ENCODE data around the gene USP31. TPM values are rescaled to one million over a fixed set of nuclear protein-coding genes. Genes with fewer than 3 reads are reported as not detected.

Gene USP31
- total RNA-seq, 1 donor from 2014 or later = 13.4 TPM

DNA sequence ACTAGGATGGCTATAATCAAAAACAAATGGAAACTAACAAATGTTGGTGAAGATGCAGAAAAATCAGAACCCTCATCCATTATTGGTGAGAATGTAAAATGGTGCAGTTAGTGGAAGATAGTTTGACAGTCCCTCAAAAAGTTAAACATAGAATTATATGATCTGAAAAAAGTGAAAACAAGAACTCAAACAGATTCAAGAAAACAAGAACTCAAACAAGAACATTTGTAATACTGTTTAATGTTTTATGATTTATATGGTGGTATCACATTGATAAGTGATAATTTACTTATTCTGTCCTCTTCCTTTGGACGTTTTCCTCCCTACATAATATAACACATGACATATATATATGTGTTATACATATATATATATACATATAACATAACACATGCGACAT, 12.0 kb downstream of the USP31 start:
- Histone ChIP-seq H3K4me3 (ENCODE audit: low read depth, low read length) (no peak overlapping the region), H3K36me3 (ENCODE audit: control insufficient read depth, insufficient read depth, low read length) (no peaks in the 10 kb centered on the region), H3K27me3 (ENCODE audit: control insufficient read depth, insufficient read depth, low read length) (no peaks in the 10 kb centered on the region)
- TF ChIP-seq CTCF (IDR thresholded peaks at IDR 0.05; ENCODE audit: insufficient read depth, low read length, severe bottlenecking) = no peak
- FAIRE-seq (no peak), DNase-seq (ENCODE audit: low read depth) (no peak)

GRCh38 chr16:23134274-23134673, 15.0 kb downstream of the USP31 start:
- no peak for DNase-seq (ENCODE audit: low read depth)
- no peak for TF ChIP-seq CTCF (IDR thresholded peaks at IDR 0.05; ENCODE audit: insufficient read depth, low read length, severe bottlenecking)
- no peak for FAIRE-seq
- no peaks in the 10 kb centered on the region for H3K36me3 ChIP-seq (ENCODE audit: control insufficient read depth, insufficient read depth, low read length)
- H3K4me3 ChIP-seq (ENCODE audit: low read depth, low read length) = no peak overlapping the region
- H3K27me3 ChIP-seq (ENCODE audit: control insufficient read depth, insufficient read depth, low read length) = no peaks in the 10 kb centered on the region

- no peak for DNase-seq (ENCODE audit: low read depth)
- no peak for TF ChIP-seq CTCF (IDR thresholded peaks at IDR 0.05; ENCODE audit: insufficient read depth, low read length, severe bottlenecking)
- Histone ChIP-seq H3K27me3 (ENCODE audit: control insufficient read depth, insufficient read depth, low read length) (no peaks in the 10 kb centered on the region), H3K4me3 (ENCODE audit: low read depth, low read length) (no peak overlapping the region), H3K36me3 (ENCODE audit: control insufficient read depth, insufficient read depth, low read length) (no peaks in the 10 kb centered on the region)
- FAIRE-seq = no peak
These were observed 16.3 kb downstream of the USP31 start for GRCh38 chr16:23132775-23133463.

GRCh38 chr16:23131931-23132621, 17.2 kb downstream of the USP31 start:
- Histone ChIP-seq H3K27me3 (ENCODE audit: control insufficient read depth, insufficient read depth, low read length) (no peaks in the 10 kb centered on the region), H3K36me3 (ENCODE audit: control insufficient read depth, insufficient read depth, low read length) (no peaks in the 10 kb centered on the region), H3K4me3 (ENCODE audit: low read depth, low read length) (no peak overlapping the region)
- FAIRE-seq (no peak), DNase-seq (ENCODE audit: low read depth) (no peak)
- TF ChIP-seq CTCF (IDR thresholded peaks at IDR 0.05; ENCODE audit: insufficient read depth, low read length, severe bottlenecking) = no peak

DNA sequence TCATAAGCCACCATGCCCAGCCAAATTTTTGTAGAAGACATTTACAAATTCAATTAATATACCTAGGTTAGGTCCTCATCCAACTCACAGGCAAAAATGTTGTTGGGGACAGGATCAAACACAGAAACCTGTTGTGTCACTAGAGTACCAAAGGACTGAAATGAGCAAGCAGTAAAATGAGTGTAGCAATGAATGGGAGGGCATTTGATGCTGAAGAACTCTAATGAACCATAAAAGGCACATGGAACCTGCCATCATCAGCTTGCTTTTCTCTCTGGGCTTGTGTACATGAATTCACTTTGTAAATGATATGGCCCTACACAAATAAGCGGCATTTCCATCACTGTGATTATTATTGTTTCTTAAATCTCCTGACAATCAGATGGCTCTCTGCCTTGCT, 17.8 kb downstream of the USP31 start:
- no peaks in the 10 kb centered on the region for H3K36me3 ChIP-seq (ENCODE audit: control insufficient read depth, insufficient read depth, low read length)
- no peak for TF ChIP-seq CTCF (IDR thresholded peaks at IDR 0.05; ENCODE audit: insufficient read depth, low read length, severe bottlenecking)
- no peaks in the 10 kb centered on the region for H3K27me3 ChIP-seq (ENCODE audit: control insufficient read depth, insufficient read depth, low read length)
- no peak overlapping the region for H3K4me3 ChIP-seq (ENCODE audit: low read depth, low read length)
- DNase-seq (ENCODE audit: low read depth) = no peak
- FAIRE-seq = no peak
